ENCODE results near the gene KCNJ16.

Gene KCNJ16

GRCh38 chr17:70168977-70169708 is 94.1 kb downstream of the KCNJ16 start, which contains the start of gene KCNJ2:
TSS of gene KCNJ2 (plus strand) at chr17:70169532. CDS start at chr17:70175040, 5,508 bp downstream.
- H3K4me3 ChIP-seq (ENCODE audit: low read length in 2 of 2) = peak within 1 kb of the TSS; percentile 79 to 85
- no peaks in the 10 kb centered on the region for H3K36me3 ChIP-seq (ENCODE audit: control insufficient read depth in 2 of 2, insufficient read depth in 2 of 2, low read length in 2 of 2)
- H3K27ac ChIP-seq (ENCODE audit: low read length) = peak within 1 kb of the TSS; percentile 63
- peak within 1 kb of the TSS; percentile 68 to 76 for H3K9ac ChIP-seq (ENCODE audit: low read length in 2 of 2)
- H3K9me3 ChIP-seq (ENCODE audit: control insufficient read depth in 2 of 2, low read length in 2 of 2) = no peaks in the 10 kb centered on the region
- peaks cover 10% of the 10 kb centered on the region for H3K4me1 ChIP-seq (ENCODE audit: control insufficient read depth, insufficient read depth, low read length)
- H3K27me3 ChIP-seq (ENCODE audit: control insufficient read depth in 1 of 2, insufficient read depth in 2 of 2, low read length in 2 of 2) = no peaks in the 10 kb centered on the region

GRCh38 chr17:70169709-70170597 is 94.9 kb downstream of the KCNJ16 start:
- peak overlapping the region; percentile 43 for H3K27ac ChIP-seq (ENCODE audit: low read length)
- H3K9me3 ChIP-seq (ENCODE audit: control insufficient read depth in 2 of 2, low read length in 2 of 2) = no peaks in the 10 kb centered on the region
- peak overlapping the region; percentile 58 to 63 for H3K9ac ChIP-seq (ENCODE audit: low read length in 2 of 2)
- H3K36me3 ChIP-seq (ENCODE audit: control insufficient read depth in 2 of 2, insufficient read depth in 2 of 2, low read length in 2 of 2) = no peaks in the 10 kb centered on the region
- no peaks in the 10 kb centered on the region for H3K27me3 ChIP-seq (ENCODE audit: control insufficient read depth in 1 of 2, insufficient read depth in 2 of 2, low read length in 2 of 2)
- peaks cover 10% of the 10 kb centered on the region for H3K4me1 ChIP-seq (ENCODE audit: control insufficient read depth, insufficient read depth, low read length)
- H3K4me3 ChIP-seq (ENCODE audit: low read length in 2 of 2) = peak overlapping the region; percentile 79 to 85

- no peak overlapping the region for H3K27ac ChIP-seq (ENCODE audit: low read length)
Observed at GRCh38 chr17:70171159-70171558, 96.1 kb downstream of the KCNJ16 start.

GRCh38 chr17:70172449-70172848 is 97.4 kb downstream of the KCNJ16 start:
- H3K36me3 ChIP-seq (ENCODE audit: control insufficient read depth in 2 of 2, insufficient read depth in 2 of 2, low read length in 2 of 2) = peaks cover 3 to 7% of the 10 kb centered on the region in 2 donors
- peaks cover 10% of the 10 kb centered on the region for H3K4me1 ChIP-seq (ENCODE audit: control insufficient read depth, insufficient read depth, low read length)
- no peak overlapping the region for H3K4me3 ChIP-seq (ENCODE audit: low read length in 2 of 2)
- no peaks in the 10 kb centered on the region for H3K9me3 ChIP-seq (ENCODE audit: control insufficient read depth in 2 of 2, low read length in 2 of 2)
- no peak overlapping the region for H3K9ac ChIP-seq (ENCODE audit: low read length in 2 of 2)
- H3K27ac ChIP-seq (ENCODE audit: low read length) = no peak overlapping the region
- no peaks in the 10 kb centered on the region for H3K27me3 ChIP-seq (ENCODE audit: control insufficient read depth in 1 of 2, insufficient read depth in 2 of 2, low read length in 2 of 2)

More at GRCh38 chr17:70171159-70171558, 96.1 kb downstream of the KCNJ16 start:
- Histone ChIP-seq H3K9me3 (ENCODE audit: control insufficient read depth in 2 of 2, low read length in 2 of 2) (no peaks in the 10 kb centered on the region), H3K27me3 (ENCODE audit: control insufficient read depth in 1 of 2, insufficient read depth in 2 of 2, low read length in 2 of 2) (no peaks in the 10 kb centered on the region), H3K4me3 (ENCODE audit: low read length in 2 of 2) (no peak overlapping the region), H3K4me1 (ENCODE audit: control insufficient read depth, insufficient read depth, low read length) (peaks cover 10% of the 10 kb centered on the region), H3K9ac (ENCODE audit: low read length in 2 of 2) (no peak overlapping the region), H3K36me3 (ENCODE audit: control insufficient read depth in 2 of 2, insufficient read depth in 2 of 2, low read length in 2 of 2) (peaks cover 3 to 6% of the 10 kb centered on the region in 2 donors)

GRCh38 chr17:70172923-70173322 is 97.9 kb downstream of the KCNJ16 start:
- peaks cover 3 to 7% of the 10 kb centered on the region in 2 donors for H3K36me3 ChIP-seq (ENCODE audit: control insufficient read depth in 2 of 2, insufficient read depth in 2 of 2, low read length in 2 of 2)
- H3K27ac ChIP-seq (ENCODE audit: low read length) = no peak overlapping the region
- H3K9ac ChIP-seq (ENCODE audit: low read length in 2 of 2) = no peak overlapping the region
- no peaks in the 10 kb centered on the region for H3K9me3 ChIP-seq (ENCODE audit: control insufficient read depth in 2 of 2, low read length in 2 of 2)
- H3K27me3 ChIP-seq (ENCODE audit: control insufficient read depth in 1 of 2, insufficient read depth in 2 of 2, low read length in 2 of 2) = no peaks in the 10 kb centered on the region
- H3K4me1 ChIP-seq (ENCODE audit: control insufficient read depth, insufficient read depth, low read length) = peaks cover 10% of the 10 kb centered on the region
- H3K4me3 ChIP-seq (ENCODE audit: low read length in 2 of 2) = no peak overlapping the region

- Histone ChIP-seq H3K4me1 (ENCODE audit: control insufficient read depth, insufficient read depth, low read length) (peaks cover 6% of the 10 kb centered on the region), H3K36me3 (ENCODE audit: control insufficient read depth in 2 of 2, insufficient read depth in 2 of 2, low read length in 2 of 2) (peaks cover 3 to 7% of the 10 kb centered on the region in 2 donors), H3K4me3 (ENCODE audit: low read length in 2 of 2) (no peak overlapping the region), H3K27ac (ENCODE audit: low read length) (no peak overlapping the region), H3K27me3 (ENCODE audit: control insufficient read depth in 1 of 2, insufficient read depth in 2 of 2, low read length in 2 of 2) (no peaks in the 10 kb centered on the region), H3K9ac (ENCODE audit: low read length in 2 of 2) (no peak overlapping the region), H3K9me3 (ENCODE audit: control insufficient read depth in 2 of 2, low read length in 2 of 2) (no peaks in the 10 kb centered on the region)
Observed at GRCh38 chr17:70173681-70174080, 98.7 kb downstream of the KCNJ16 start.

GRCh38 chr17:70181376-70181775 is 106.4 kb downstream of the KCNJ16 start:
- no peak overlapping the region for H3K4me3 ChIP-seq (ENCODE audit: low read length in 2 of 2)
- H3K9me3 ChIP-seq (ENCODE audit: control insufficient read depth in 2 of 2, low read length in 2 of 2) = no peaks in the 10 kb centered on the region
- no peaks in the 10 kb centered on the region for H3K27me3 ChIP-seq (ENCODE audit: control insufficient read depth in 1 of 2, insufficient read depth in 2 of 2, low read length in 2 of 2)
- no peak overlapping the region for H3K27ac ChIP-seq (ENCODE audit: low read length)
- H3K4me1 ChIP-seq (ENCODE audit: control insufficient read depth, insufficient read depth, low read length) = no peaks in the 10 kb centered on the region
- H3K36me3 ChIP-seq (ENCODE audit: control insufficient read depth in 2 of 2, insufficient read depth in 2 of 2, low read length in 2 of 2) = no peaks in the 10 kb centered on the region
- H3K9ac ChIP-seq (ENCODE audit: low read length in 2 of 2) = no peak overlapping the region

GRCh38 chr17:70181866-70182265 is 106.8 kb downstream of the KCNJ16 start:
- Histone ChIP-seq H3K4me1 (ENCODE audit: control insufficient read depth, insufficient read depth, low read length) (no peaks in the 10 kb centered on the region), H3K4me3 (ENCODE audit: low read length in 2 of 2) (no peak overlapping the region), H3K36me3 (ENCODE audit: control insufficient read depth in 2 of 2, insufficient read depth in 2 of 2, low read length in 2 of 2) (no peaks in the 10 kb centered on the region), H3K9ac (ENCODE audit: low read length in 2 of 2) (no peak overlapping the region), H3K27me3 (ENCODE audit: control insufficient read depth in 1 of 2, insufficient read depth in 2 of 2, low read length in 2 of 2) (no peaks in the 10 kb centered on the region), H3K27ac (ENCODE audit: low read length) (no peak overlapping the region), H3K9me3 (ENCODE audit: control insufficient read depth in 2 of 2, low read length in 2 of 2) (no peaks in the 10 kb centered on the region)

GRCh38 chr17:70183508-70183907 is 108.5 kb downstream of the KCNJ16 start:
- Histone ChIP-seq H3K36me3 (ENCODE audit: control insufficient read depth in 2 of 2, insufficient read depth in 2 of 2, low read length in 2 of 2) (no peaks in the 10 kb centered on the region), H3K27ac (ENCODE audit: low read length) (no peak overlapping the region), H3K27me3 (ENCODE audit: control insufficient read depth in 1 of 2, insufficient read depth in 2 of 2, low read length in 2 of 2) (no peaks in the 10 kb centered on the region), H3K4me1 (ENCODE audit: control insufficient read depth, insufficient read depth, low read length) (no peaks in the 10 kb centered on the region), H3K9ac (ENCODE audit: low read length in 2 of 2) (no peak overlapping the region), H3K4me3 (ENCODE audit: low read length in 2 of 2) (no peak overlapping the region), H3K9me3 (ENCODE audit: control insufficient read depth in 2 of 2, low read length in 2 of 2) (no peaks in the 10 kb centered on the region)

GRCh38 chr17:70184207-70184606 is 109.2 kb downstream of the KCNJ16 start:
- H3K4me1 ChIP-seq (ENCODE audit: control insufficient read depth, insufficient read depth, low read length) = no peaks in the 10 kb centered on the region
- H3K9ac ChIP-seq (ENCODE audit: low read length in 2 of 2) = no peak overlapping the region
- H3K36me3 ChIP-seq (ENCODE audit: control insufficient read depth in 2 of 2, insufficient read depth in 2 of 2, low read length in 2 of 2) = no peaks in the 10 kb centered on the region
- no peaks in the 10 kb centered on the region for H3K9me3 ChIP-seq (ENCODE audit: control insufficient read depth in 2 of 2, low read length in 2 of 2)
- no peaks in the 10 kb centered on the region for H3K27me3 ChIP-seq (ENCODE audit: control insufficient read depth in 1 of 2, insufficient read depth in 2 of 2, low read length in 2 of 2)
- no peak overlapping the region for H3K27ac ChIP-seq (ENCODE audit: low read length)
- no peak overlapping the region for H3K4me3 ChIP-seq (ENCODE audit: low read length in 2 of 2)
